Caco-2 (cell line): ENCODE results near the gene MASP1. TPM values are rescaled to one million over a fixed set of nuclear protein-coding genes. Genes with fewer than 3 reads are reported as not detected.
A peak's percentile ranks its signal among the peaks of the same experiment; 100 is the strongest.

Experiments used
- BruUV-seq: library from RNA; stranded (reverse); fragments of 400-500 nt; replicated peaks from 2 replicates; lab custom pipeline; 2021; lab: Mats Ljungman, UMichigan
- CTCF ChIA-PET: fragments of 300-600 bp; sonication (Branson Sonifier 250); formaldehyde crosslinking; loops from one replicate; lab custom pipeline; 2022; ENCODE audit warnings: antibody characterized with exemption; lab: Charles Lee
- POLR2A ChIA-PET: fragments of 300-600 bp; sonication (Branson Sonifier 250); formaldehyde crosslinking; loops from one replicate; lab custom pipeline; 2022; ENCODE audit warnings: antibody characterized with exemption; lab: Charles Lee
- DNase-seq, 2 experiments: peaks; one replicate each; pipeline versions ENCODE4 v3.0.0 to v3.0.0-alpha.2; 2020 to 2022
- H3K27me3 ChIP-seq: replicated peaks from 2 replicates; pipeline ENCODE4 v1.6.0; 2011; ENCODE audit warnings: low read length; ENCODE audit not compliant: control insufficient read depth, insufficient read depth
- H3K36me3 ChIP-seq: 2 replicates; pipeline ENCODE4 v1.5.1; 2011; ENCODE audit warnings: low read length; ENCODE audit not compliant: control insufficient read depth, insufficient read depth
- H3K4me1 ChIP-seq: fragments of 250-450 bp; sonication (Bioruptor Pico); 2 replicates; pipeline ENCODE4 v1.5.1; 2020; ENCODE audit warnings: mild to moderate bottlenecking
- H3K4me3 ChIP-seq: 2 replicates; pipeline ENCODE4 v1.5.1; 2011; ENCODE audit warnings: low read depth, mild to moderate bottlenecking, control low read depth, low read length
- H3K9me3 ChIP-seq: fragments of 250-450 bp; sonication (Bioruptor Pico); 2 replicates; pipeline ENCODE4 v1.5.1; 2020; ENCODE audit warnings: mild to moderate bottlenecking, moderate library complexity
- H3K27ac Mint-ChIP-seq: one replicate; pipeline ENCODE4 v1.8.0; 2022; ENCODE audit warnings: mixed read lengths; ENCODE audit not compliant: unreplicated experiment
- H3K27me3 Mint-ChIP-seq: one replicate; pipeline ENCODE4 v1.8.0; 2022; ENCODE audit warnings: mixed read lengths; ENCODE audit not compliant: insufficient read depth, unreplicated experiment
- H3K36me3 Mint-ChIP-seq: one replicate; pipeline ENCODE4 v1.8.0; 2022; ENCODE audit warnings: mild to moderate bottlenecking, mixed read lengths; ENCODE audit not compliant: insufficient read depth, unreplicated experiment
- H3K4me1 Mint-ChIP-seq: one replicate; pipeline ENCODE4 v1.8.0; 2022; ENCODE audit warnings: low read depth, mixed read lengths; ENCODE audit not compliant: unreplicated experiment
- H3K4me3 Mint-ChIP-seq: one replicate; pipeline ENCODE4 v1.8.0; 2022; ENCODE audit warnings: mild to moderate bottlenecking, moderate library complexity, mixed read lengths; ENCODE audit not compliant: unreplicated experiment
- H3K9me3 Mint-ChIP-seq: one replicate; pipeline ENCODE4 v1.8.0; 2022; ENCODE audit warnings: mixed read lengths; ENCODE audit not compliant: unreplicated experiment
- intact Hi-C: fragments of 100-400 bp; cut with micrococcal nuclease; formaldehyde crosslinking; loops from one replicate; pipeline ENCODE4 v1.10.0; 2022; ENCODE audit not compliant: unreplicated experiment
- total RNA-seq: library from RNA; stranded (reverse); gene quantifications from 2 replicates; pipeline ENCODE4 v1.2.3, GENCODE V29; 2022
- TF ChIP-seq, protein P1 (sequence below), 2 experiments: fragments of 200-600 bp in 1 of 2; IDR thresholded peaks; 1 replicate in 1 of 2; 2 replicates in 1 of 2; pipeline versions ENCODE4 v1.5.1 to v1.8.0; 2011 to 2022; ENCODE audit warnings: antibody characterized with exemption in 1 of 2, control low read depth in 1 of 2, inconsistent platforms in 1 of 2, low read depth in 1 of 2, low read length in 1 of 2, mild to moderate bottlenecking in 1 of 2, moderate library complexity in 1 of 2; ENCODE audit not compliant: insufficient read depth in 1 of 2, severe bottlenecking in 1 of 2, unreplicated experiment in 1 of 2

The MASP1 gene
- total RNA-seq, 1 experiment from 2014 or later, result not detected

DNA sequence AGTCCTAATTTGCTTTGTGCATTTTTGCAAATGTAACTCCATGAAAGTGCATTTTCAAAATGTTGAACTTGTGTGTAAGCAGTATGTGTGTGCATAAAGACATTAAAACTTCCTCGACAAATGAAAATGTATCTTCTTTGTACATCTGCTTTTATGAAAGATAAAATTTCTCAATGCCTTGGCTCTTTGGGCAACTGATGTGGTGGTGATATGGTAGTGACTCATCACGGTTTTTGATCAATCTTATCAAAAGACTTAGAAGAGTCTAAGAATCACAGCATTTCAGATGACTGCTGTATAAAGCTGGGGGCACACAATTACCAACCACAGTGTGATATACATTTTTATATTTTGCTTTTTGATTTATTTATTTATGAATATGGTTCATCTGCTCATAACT, 5.4 kb upstream of the MASP1 start:
- H3K4me3 ChIP-seq, result no peak overlapping the region
- TF ChIP-seq, protein P1, sequence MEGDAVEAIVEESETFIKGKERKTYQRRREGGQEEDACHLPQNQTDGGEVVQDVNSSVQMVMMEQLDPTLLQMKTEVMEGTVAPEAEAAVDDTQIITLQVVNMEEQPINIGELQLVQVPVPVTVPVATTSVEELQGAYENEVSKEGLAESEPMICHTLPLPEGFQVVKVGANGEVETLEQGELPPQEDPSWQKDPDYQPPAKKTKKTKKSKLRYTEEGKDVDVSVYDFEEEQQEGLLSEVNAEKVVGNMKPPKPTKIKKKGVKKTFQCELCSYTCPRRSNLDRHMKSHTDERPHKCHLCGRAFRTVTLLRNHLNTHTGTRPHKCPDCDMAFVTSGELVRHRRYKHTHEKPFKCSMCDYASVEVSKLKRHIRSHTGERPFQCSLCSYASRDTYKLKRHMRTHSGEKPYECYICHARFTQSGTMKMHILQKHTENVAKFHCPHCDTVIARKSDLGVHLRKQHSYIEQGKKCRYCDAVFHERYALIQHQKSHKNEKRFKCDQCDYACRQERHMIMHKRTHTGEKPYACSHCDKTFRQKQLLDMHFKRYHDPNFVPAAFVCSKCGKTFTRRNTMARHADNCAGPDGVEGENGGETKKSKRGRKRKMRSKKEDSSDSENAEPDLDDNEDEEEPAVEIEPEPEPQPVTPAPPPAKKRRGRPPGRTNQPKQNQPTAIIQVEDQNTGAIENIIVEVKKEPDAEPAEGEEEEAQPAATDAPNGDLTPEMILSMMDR (IDR thresholded peaks at IDR 0.05; ENCODE audit: insufficient read depth in 1 of 2, low read depth in 1 of 2, low read length in 1 of 2, severe bottlenecking in 1 of 2, unreplicated experiment in 1 of 2), result no peak
- Mint-ChIP-seq H3K4me1 (no peaks in the 10 kb centered on the region), H3K4me3 (no peak overlapping the region), H3K9me3 (no peaks in the 10 kb centered on the region), H3K27me3 (peaks cover 6% of the 10 kb centered on the region), H3K27ac (no peak overlapping the region), H3K36me3 (no peaks in the 10 kb centered on the region)
- no peak for DNase-seq
- POLR2A ChIA-PET, result no interaction called here
- H3K36me3 ChIP-seq, result no peaks in the 10 kb centered on the region
- no peaks in the 10 kb centered on the region for H3K9me3 ChIP-seq
- CTCF ChIA-PET, result interaction anchor here (0.5 kb wide), 1 partner anchor 383 kb away, joined by 3 read pairs; no protein-coding TSS in a partner anchor
- BruUV-seq, result no TSS peak
- H3K27me3 ChIP-seq, result no peaks in the 10 kb centered on the region
- H3K4me1 ChIP-seq, result peaks cover 1% of the 10 kb centered on the region; the same call in 1 of the 2 replicates
- intact Hi-C loops, result no loop called here

DNA sequence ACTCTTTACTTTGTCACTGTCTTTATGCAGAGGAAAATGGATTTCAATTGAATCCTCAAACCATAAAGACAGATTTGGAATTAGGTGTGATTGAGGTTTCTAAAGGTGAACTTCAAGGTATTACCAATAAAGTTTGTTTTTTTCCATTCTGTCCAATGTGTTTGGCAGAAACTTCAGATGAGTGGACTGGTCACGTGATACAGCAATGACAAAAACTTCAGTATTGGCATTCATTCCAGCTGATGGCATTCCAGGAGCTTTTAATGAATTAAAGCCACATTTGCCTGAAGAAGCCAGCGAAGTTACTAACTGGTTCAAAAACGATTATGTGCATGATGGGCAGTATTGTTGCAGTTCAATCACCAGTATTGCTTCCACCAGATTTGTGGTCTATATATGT, 4.5 kb upstream of the MASP1 start:
- CTCF ChIA-PET, result interaction anchor here (1.9 kb wide), 1 partner anchor 76 kb away, joined by 13 read pairs; no protein-coding TSS in a partner anchor
- no peak overlapping the region for H3K4me3 Mint-ChIP-seq
- POLR2A ChIA-PET, result no interaction called here

DNA sequence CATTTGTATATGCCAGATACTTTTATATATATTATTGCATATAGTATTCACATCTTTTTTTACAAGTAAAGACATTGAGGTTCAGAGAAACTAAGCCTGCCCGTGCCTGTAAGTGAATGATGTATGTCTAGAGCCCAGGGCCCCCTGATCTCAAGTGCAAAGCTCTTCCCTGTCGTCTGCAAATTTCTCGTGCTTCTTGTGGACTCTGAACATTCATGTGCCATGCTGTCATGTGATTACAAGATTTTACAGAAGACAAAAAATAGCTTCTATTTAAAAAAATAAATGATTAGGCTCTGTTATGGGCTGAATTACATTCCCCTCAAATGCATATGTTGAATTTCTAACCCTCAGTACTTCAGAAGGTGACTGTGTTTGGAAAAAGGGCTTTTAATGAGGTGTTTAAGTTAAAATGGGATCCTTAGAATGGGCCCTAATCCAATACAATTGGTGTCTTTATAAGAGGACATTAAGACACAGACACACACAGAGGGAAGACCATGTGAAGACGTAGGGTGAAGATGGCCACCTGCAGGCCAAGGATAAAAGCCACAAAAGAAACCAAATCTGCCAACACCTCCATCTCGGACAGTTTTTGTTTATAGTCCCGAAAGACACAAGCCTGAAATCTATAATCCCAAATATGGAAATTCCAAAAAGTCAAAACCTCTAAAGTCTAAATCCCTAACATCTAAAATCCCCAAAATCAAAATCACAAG, 3.9 kb upstream of the MASP1 start:
- no peak overlapping the region for H3K27ac Mint-ChIP-seq
- Histone ChIP-seq H3K4me3 (no peak overlapping the region), H3K9me3 (no peaks in the 10 kb centered on the region), H3K4me1 (peaks cover 4% of the 10 kb centered on the region; the same call in 1 of the 2 replicates), H3K27me3 (no peaks in the 10 kb centered on the region), H3K36me3 (no peaks in the 10 kb centered on the region)
- no peak overlapping the region for H3K4me3 Mint-ChIP-seq
- no TSS peak for BruUV-seq
- no peaks in the 10 kb centered on the region for H3K27me3 Mint-ChIP-seq
- H3K36me3 Mint-ChIP-seq, result no peaks in the 10 kb centered on the region
- CTCF ChIA-PET, result interaction anchor here (0.5 to 1.9 kb wide), 3 partner anchors 75 to 1955 kb away, joined by 3 to 13 read pairs (median 4); no protein-coding TSS in a partner anchor
- intact Hi-C loops, result loop anchor here (1.0 kb wide), 1 partner anchor 75 kb away; no protein-coding TSS in a partner anchor
- no peaks in the 10 kb centered on the region for H3K9me3 Mint-ChIP-seq
- H3K4me1 Mint-ChIP-seq, result no peaks in the 10 kb centered on the region
- TF ChIP-seq, protein P1 (IDR thresholded peaks at IDR 0.05; ENCODE audit: insufficient read depth in 1 of 2, low read depth in 1 of 2, low read length in 1 of 2, severe bottlenecking in 1 of 2, unreplicated experiment in 1 of 2), result peak in 1 of 2 experiments; percentile 21
- POLR2A ChIA-PET, result no interaction called here
- DNase-seq, result peak in 1 of 2 experiments; percentile 15

More for the DNA sequence above, 4.5 kb upstream of the MASP1 start:
- Histone ChIP-seq H3K9me3 (no peaks in the 10 kb centered on the region), H3K27me3 (no peaks in the 10 kb centered on the region), H3K36me3 (no peaks in the 10 kb centered on the region), H3K4me1 (peaks cover 4% of the 10 kb centered on the region; the same call in 1 of the 2 replicates), H3K4me3 (no peak overlapping the region)
- Mint-ChIP-seq H3K27me3 (no peaks in the 10 kb centered on the region), H3K4me1 (no peaks in the 10 kb centered on the region), H3K36me3 (no peaks in the 10 kb centered on the region), H3K27ac (no peak overlapping the region), H3K9me3 (no peaks in the 10 kb centered on the region)
- DNase-seq, result no peak
- BruUV-seq, result no TSS peak
- intact Hi-C loops, result no loop called here
- TF ChIP-seq, protein P1 (IDR thresholded peaks at IDR 0.05; ENCODE audit: insufficient read depth in 1 of 2, low read depth in 1 of 2, low read length in 1 of 2, severe bottlenecking in 1 of 2, unreplicated experiment in 1 of 2), result no peak
